Activated CD4-positive, CD25-positive, alpha-beta regulatory T cell (primary cell): Measurements from ENCODE around the gene WARS2.
"Not testable (repeated sequence)": the region's sequence is repeated elsewhere in the genome, so short reads cannot be mapped to it uniquely, and the experiment has no call there.

Experiments used
- DNase-seq, 4 experiments: peaks; one replicate each; lab custom pipeline; 2025; lab: John Stamatoyannopoulos, UW

Gene WARS2

GRCh38 chr1:119140177-119141019 lies at the start of gene WARS2:
Gene WARS2, minus strand, starts transcription at chr1:119140653. Its CDS starts 9 bp downstream, at chr1:119140644.
- peak; percentile 69 to 87 (median 83) for DNase-seq

GRCh38 chr1:119188926-119189325 lies 48.5 kb upstream of the WARS2 start:
- no peak for DNase-seq

GRCh38 chr1:119187416-119187815 lies 47.0 kb upstream of the WARS2 start:
- no peak for DNase-seq

- DNase-seq: no peak
These were observed 46.0 kb upstream of the WARS2 start for GRCh38 chr1:119186471-119186870.

GRCh38 chr1:119184972-119185371 lies 44.5 kb upstream of the WARS2 start:
- no peak for DNase-seq

- no peak for DNase-seq
These were observed 40.8 kb upstream of the WARS2 start for GRCh38 chr1:119181218-119181617.

GRCh38 chr1:119179051-119179450 lies 38.6 kb upstream of the WARS2 start:
- no peak for DNase-seq

- DNase-seq: not testable (repeated sequence)
These were observed 32.5 kb upstream of the WARS2 start for GRCh38 chr1:119172927-119173326.

GRCh38 chr1:119171381-119172010 lies 31.0 kb upstream of the WARS2 start:
- DNase-seq: not testable (repeated sequence)

GRCh38 chr1:119163396-119163795 lies 22.9 kb upstream of the WARS2 start:
- no peak for DNase-seq

GRCh38 chr1:119160866-119161265 lies 20.4 kb upstream of the WARS2 start:
- no peak for DNase-seq

GRCh38 chr1:119160409-119160808 lies 20.0 kb upstream of the WARS2 start:
- no peak for DNase-seq

GRCh38 chr1:119159966-119160365 lies 19.5 kb upstream of the WARS2 start:
- DNase-seq: no peak

- DNase-seq: no peak
These were observed 18.7 kb upstream of the WARS2 start for GRCh38 chr1:119159111-119159510.

- not testable (repeated sequence) for DNase-seq
These were observed 16.3 kb upstream of the WARS2 start for GRCh38 chr1:119156761-119157160.

GRCh38 chr1:119155069-119155468 lies 14.6 kb upstream of the WARS2 start:
- DNase-seq: not testable (repeated sequence)

GRCh38 chr1:119150150-119150549 lies 9.7 kb upstream of the WARS2 start:
- DNase-seq: no peak

GRCh38 chr1:119147661-119148090 lies 7.2 kb upstream of the WARS2 start:
- DNase-seq: no peak

GRCh38 chr1:119146466-119146865 lies 6.0 kb upstream of the WARS2 start:
- no peak for DNase-seq

GRCh38 chr1:119144813-119145212 lies 4.4 kb upstream of the WARS2 start:
- DNase-seq: no peak

- DNase-seq: no peak
These were observed 3.3 kb upstream of the WARS2 start for GRCh38 chr1:119143706-119144105.

- no peak for DNase-seq
These were observed 1.2 kb upstream of the WARS2 start for GRCh38 chr1:119141660-119142059.

- DNase-seq: peak in 2 of 4 experiments; percentile 6 to 14
These were observed 569 bp upstream of the WARS2 start for GRCh38 chr1:119141020-119141424.
